Measurements from ENCODE around the gene LRRC47. TPM values are rescaled to one million over a fixed set of nuclear protein-coding genes. Genes with fewer than 3 reads are reported as not detected.

Gene LRRC47
- total and polyA plus RNA-seq, 2 of the 13 experiments (the other 11 are each of a cell fraction or from before 2014, with no cell fraction given) = 18.3 to 52.5 TPM

GRCh38 chr1:3772715-3773571, 23.4 kb downstream of the LRRC47 start, which contains the start of gene SMIM1 (continued):
- TF ChIP-seq PHF21A (CRISPR knock-in tag; IDR thresholded peaks at IDR 0.05) (peak; percentile 22), PRMT3 (CRISPR knock-in tag; IDR thresholded peaks at IDR 0.05; ENCODE audit: borderline replicate concordance, low read depth) (no peak), ZNF891 (CRISPR knock-in tag; IDR thresholded peaks at IDR 0.05) (peak; percentile 53; the same call in 1 of the 2 replicates), NR1H2 (CRISPR knock-in tag; IDR thresholded peaks at IDR 0.05; ENCODE audit: borderline replicate concordance, low read depth) (no peak), ZNF704 (CRISPR knock-in tag; IDR thresholded peaks at IDR 0.05; ENCODE audit: borderline replicate concordance) (peak; percentile 18; the same call in 1 of the 2 replicates), HNF4G (IDR thresholded peaks at IDR 0.05; ENCODE audit: borderline replicate concordance, low read depth, low read length) (no peak), HNF4G (CRISPR knock-in tag; IDR thresholded peaks at IDR 0.05; ENCODE audit: borderline replicate concordance, low read depth) (0 out of 2 replicates have a peak, but pooled peaks have one; percentile 9), ZNF549 (CRISPR knock-in tag; IDR thresholded peaks at IDR 0.05) (no peak), ZGPAT (CRISPR knock-in tag; IDR thresholded peaks at IDR 0.05) (peak; percentile 54; the same call in 1 of the 2 replicates), FOXJ3 (CRISPR knock-in tag; IDR thresholded peaks at IDR 0.05; ENCODE audit: borderline replicate concordance) (no peak), ZNF720 (CRISPR knock-in tag; IDR thresholded peaks at IDR 0.05) (no peak), CERS6 (CRISPR knock-in tag; IDR thresholded peaks at IDR 0.05) (no peak), ZNF550 (CRISPR knock-in tag; IDR thresholded peaks at IDR 0.05; ENCODE audit: borderline replicate concordance) (no peak), KLF15 (CRISPR knock-in tag; IDR thresholded peaks at IDR 0.05; ENCODE audit: borderline replicate concordance) (0 out of 2 replicates have a peak, but pooled peaks have one; percentile 42), THRA (CRISPR knock-in tag; IDR thresholded peaks at IDR 0.05; ENCODE audit: borderline replicate concordance) (peak; percentile 35; the same call in 1 of the 2 replicates), ZBTB21 (CRISPR knock-in tag; IDR thresholded peaks at IDR 0.05) (peak; percentile 79), SIN3A (IDR thresholded peaks at IDR 0.05; ENCODE audit: borderline replicate concordance, low read depth, low read length) (peak; percentile 43; the same call in 1 of the 2 replicates), ZNF235 (CRISPR knock-in tag; IDR thresholded peaks at IDR 0.05; ENCODE audit: borderline replicate concordance) (0 out of 2 replicates have a peak, but pooled peaks have one; percentile 46)
- TF ChIP-seq, protein P1, sequence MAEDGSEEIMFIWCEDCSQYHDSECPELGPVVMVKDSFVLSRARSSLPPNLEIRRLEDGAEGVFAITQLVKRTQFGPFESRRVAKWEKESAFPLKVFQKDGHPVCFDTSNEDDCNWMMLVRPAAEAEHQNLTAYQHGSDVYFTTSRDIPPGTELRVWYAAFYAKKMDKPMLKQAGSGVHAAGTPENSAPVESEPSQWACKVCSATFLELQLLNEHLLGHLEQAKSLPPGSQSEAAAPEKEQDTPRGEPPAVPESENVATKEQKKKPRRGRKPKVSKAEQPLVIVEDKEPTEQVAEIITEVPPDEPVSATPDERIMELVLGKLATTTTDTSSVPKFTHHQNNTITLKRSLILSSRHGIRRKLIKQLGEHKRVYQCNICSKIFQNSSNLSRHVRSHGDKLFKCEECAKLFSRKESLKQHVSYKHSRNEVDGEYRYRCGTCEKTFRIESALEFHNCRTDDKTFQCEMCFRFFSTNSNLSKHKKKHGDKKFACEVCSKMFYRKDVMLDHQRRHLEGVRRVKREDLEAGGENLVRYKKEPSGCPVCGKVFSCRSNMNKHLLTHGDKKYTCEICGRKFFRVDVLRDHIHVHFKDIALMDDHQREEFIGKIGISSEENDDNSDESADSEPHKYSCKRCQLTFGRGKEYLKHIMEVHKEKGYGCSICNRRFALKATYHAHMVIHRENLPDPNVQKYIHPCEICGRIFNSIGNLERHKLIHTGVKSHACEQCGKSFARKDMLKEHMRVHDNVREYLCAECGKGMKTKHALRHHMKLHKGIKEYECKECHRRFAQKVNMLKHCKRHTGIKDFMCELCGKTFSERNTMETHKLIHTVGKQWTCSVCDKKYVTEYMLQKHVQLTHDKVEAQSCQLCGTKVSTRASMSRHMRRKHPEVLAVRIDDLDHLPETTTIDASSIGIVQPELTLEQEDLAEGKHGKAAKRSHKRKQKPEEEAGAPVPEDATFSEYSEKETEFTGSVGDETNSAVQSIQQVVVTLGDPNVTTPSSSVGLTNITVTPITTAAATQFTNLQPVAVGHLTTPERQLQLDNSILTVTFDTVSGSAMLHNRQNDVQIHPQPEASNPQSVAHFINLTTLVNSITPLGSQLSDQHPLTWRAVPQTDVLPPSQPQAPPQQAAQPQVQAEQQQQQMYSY (CRISPR knock-in tag; IDR thresholded peaks at IDR 0.05) = 0 out of 2 replicates have a peak, but pooled peaks have one; percentile 4
